HEK293 (cell line): Measurements from ENCODE around the gene TMEM186.

Experiments used
- CTCF ChIA-PET: fragments of 350-600 bp; formaldehyde crosslinking; extraction: SDS; loops from one replicate; lab custom pipeline; 2021; ENCODE audit warnings: antibody characterized with exemption; lab: Yijun Ruan, JAX
- POLR2A ChIA-PET: fragments of 300-600 bp; formaldehyde crosslinking; extraction: SDS; loops from one replicate; lab custom pipeline; 2020; ENCODE audit warnings: antibody characterized with exemption, inconsistent platforms; lab: Yijun Ruan, JAX
- H3K27ac ChIP-seq: fragments of 200-500 bp; sonication (Bioruptor generic); 2 replicates; pipeline ENCODE4 v1.5.1; 2014; ENCODE audit warnings: low read depth, low read length, control low read depth, inconsistent platforms; ENCODE audit errors: extremely low read depth
- H3K36me3 ChIP-seq, 2 experiments: fragments of 200-500 bp in 1 of 2; sonication (Bioruptor generic) in 1 of 2; 1 replicate in 1 of 2; 2 replicates in 1 of 2; pipeline ENCODE4 v1.5.1; 2014 to 2017; ENCODE audit warnings: inconsistent platforms in 2 of 2, low read length in 2 of 2; ENCODE audit not compliant: control insufficient read depth in 2 of 2, insufficient read depth in 1 of 2
- H3K4me1 ChIP-seq: fragments of 200-500 bp; sonication (Bioruptor generic); 2 replicates; pipeline ENCODE4 v1.5.1; 2014; ENCODE audit warnings: mild to moderate bottlenecking, low read length, inconsistent platforms; ENCODE audit not compliant: control insufficient read depth, insufficient read depth
- H3K4me3 ChIP-seq: 2 replicates; pipeline ENCODE4 v1.5.1; 2011; ENCODE audit warnings: low read depth, mild to moderate bottlenecking, control low read depth, low read length, moderate library complexity
- H3K9me3 ChIP-seq: fragments of 200-500 bp; sonication (Bioruptor generic); 2 replicates; pipeline ENCODE4 v1.5.1; 2014; ENCODE audit warnings: low read depth, low read length, inconsistent platforms; ENCODE audit not compliant: control insufficient read depth, insufficient read depth
- AEBP2 ChIP-seq: fragments of 450-650 bp; formaldehyde crosslinking; IDR thresholded peaks from 2 replicates; pipeline ENCODE4 v1.5.1; 2016; ENCODE audit warnings: missing biosample characterization, missing genetic modification characterization, borderline replicate concordance
- BCL11B ChIP-seq: fragments of 450-650 bp; formaldehyde crosslinking; IDR thresholded peaks from 2 replicates; pipeline ENCODE4 v1.5.1; 2016; ENCODE audit warnings: low read depth, missing biosample characterization, missing genetic modification characterization
- GLIS1 ChIP-seq: fragments of 450-650 bp; formaldehyde crosslinking; IDR thresholded peaks from 2 replicates; pipeline ENCODE4 v1.5.1; 2016; ENCODE audit warnings: missing biosample characterization, missing genetic modification characterization
- HOXA7 ChIP-seq: sonication (generic); formaldehyde crosslinking; IDR thresholded peaks from 2 replicates; pipeline ENCODE4 v1.8.1; 2022; ENCODE audit warnings: missing genetic modification reagents, borderline replicate concordance
- HOXC10 ChIP-seq: sonication (generic); formaldehyde crosslinking; IDR thresholded peaks from 2 replicates; pipeline ENCODE4 v1.8.1; 2023; ENCODE audit warnings: mild to moderate bottlenecking, missing genetic modification reagents
- MEIS1 ChIP-seq: sonication (generic); formaldehyde crosslinking; IDR thresholded peaks from 2 replicates; pipeline ENCODE4 v1.8.1; 2022; ENCODE audit warnings: missing genetic modification reagents, mild to moderate bottlenecking, borderline replicate concordance
- RBAK ChIP-seq: fragments of 450-650 bp; formaldehyde crosslinking; IDR thresholded peaks from 2 replicates; pipeline ENCODE4 v1.5.1; 2016; ENCODE audit warnings: missing biosample characterization, missing genetic modification characterization
- SCRT2 ChIP-seq: fragments of 450-650 bp; formaldehyde crosslinking; IDR thresholded peaks from 2 replicates; pipeline ENCODE4 v1.5.1; 2016; ENCODE audit warnings: missing biosample characterization, missing genetic modification characterization
- ZBTB10 ChIP-seq: fragments of 450-650 bp; formaldehyde crosslinking; IDR thresholded peaks from 2 replicates; pipeline ENCODE4 v1.5.1; 2016; ENCODE audit warnings: missing biosample characterization, missing genetic modification characterization
- ZBTB7A ChIP-seq: fragments of 450-650 bp; formaldehyde crosslinking; IDR thresholded peaks from 2 replicates; pipeline ENCODE4 v1.5.1; 2016; ENCODE audit warnings: low read depth, missing biosample characterization, missing genetic modification characterization
- ZNF146 ChIP-seq: fragments of 450-650 bp; formaldehyde crosslinking; IDR thresholded peaks from 2 replicates; pipeline ENCODE4 v1.5.1; 2016; ENCODE audit warnings: missing biosample characterization, missing genetic modification characterization
- ZNF148 ChIP-seq: fragments of 450-650 bp; formaldehyde crosslinking; IDR thresholded peaks from 2 replicates; pipeline ENCODE4 v1.5.0; 2017; ENCODE audit warnings: missing biosample characterization, missing genetic modification characterization, borderline replicate concordance
- ZNF18 ChIP-seq: fragments of 450-650 bp; formaldehyde crosslinking; IDR thresholded peaks from 2 replicates; pipeline ENCODE4 v1.5.1; 2016; ENCODE audit warnings: missing biosample characterization, missing genetic modification characterization
- ZNF23 ChIP-seq: fragments of 450-650 bp; formaldehyde crosslinking; IDR thresholded peaks from 2 replicates; pipeline ENCODE4 v1.5.1; 2016; ENCODE audit warnings: missing biosample characterization, missing genetic modification characterization, borderline replicate concordance
- ZNF350 ChIP-seq: fragments of 450-650 bp; formaldehyde crosslinking; IDR thresholded peaks from 2 replicates; pipeline ENCODE4 v1.5.0; 2017; ENCODE audit warnings: missing biosample characterization, mild to moderate bottlenecking, missing genetic modification characterization
- ZNF366 ChIP-seq: fragments of 450-650 bp; formaldehyde crosslinking; conservative IDR thresholded peaks from 2 replicates; pipeline ENCODE4 v1.5.1; 2016; ENCODE audit warnings: missing biosample characterization, missing genetic modification characterization
- ZNF473 ChIP-seq: fragments of 450-650 bp; formaldehyde crosslinking; IDR thresholded peaks from 2 replicates; pipeline ENCODE4 v1.5.1; 2017; ENCODE audit warnings: missing biosample characterization, missing genetic modification characterization
- ZNF518A ChIP-seq: fragments of 450-650 bp; formaldehyde crosslinking; conservative IDR thresholded peaks from 2 replicates; pipeline ENCODE4 v1.5.1; 2016; ENCODE audit warnings: low read depth, missing biosample characterization, missing genetic modification characterization
- ZNF521 ChIP-seq: fragments of 450-650 bp; formaldehyde crosslinking; IDR thresholded peaks from 2 replicates; pipeline ENCODE4 v1.5.1; 2017; ENCODE audit warnings: missing biosample characterization, mild to moderate bottlenecking, missing genetic modification characterization
- ZNF530 ChIP-seq: fragments of 450-650 bp; formaldehyde crosslinking; IDR thresholded peaks from 2 replicates; pipeline ENCODE4 v1.5.1; 2016; ENCODE audit warnings: low read depth, missing biosample characterization, missing genetic modification characterization
- ZNF549 ChIP-seq: fragments of 450-650 bp; IDR thresholded peaks from 2 replicates; pipeline ENCODE4 v1.5.1; 2018; ENCODE audit warnings: missing biosample characterization, missing genetic modification characterization, mild to moderate bottlenecking, inconsistent platforms, moderate library complexity
- ZNF580 ChIP-seq: fragments of 450-650 bp; formaldehyde crosslinking; IDR thresholded peaks from 2 replicates; pipeline ENCODE4 v1.5.1; 2016; ENCODE audit warnings: missing biosample characterization, missing genetic modification characterization
- ZNF585B ChIP-seq: fragments of 450-650 bp; formaldehyde crosslinking; IDR thresholded peaks from 2 replicates; pipeline ENCODE4 v1.5.1; 2016; ENCODE audit warnings: missing biosample characterization, missing genetic modification characterization
- ZNF768 ChIP-seq: fragments of 450-650 bp; formaldehyde crosslinking; IDR thresholded peaks from 2 replicates; pipeline ENCODE4 v1.5.1; 2018; ENCODE audit warnings: missing biosample characterization, mild to moderate bottlenecking, missing genetic modification characterization

TMEM186 gene

GRCh38 chr16:8806272-8806983 is 9.0 kb upstream of the TMEM186 start (continued):
- TF ChIP-seq ZNF518A (tag by site-specific recombination) (no peak), SCRT2 (tag by site-specific recombination) (no peak), MEIS1 (CRISPR knock-in tag) (no peak), ZNF768 (no peak), RBAK (tag by site-specific recombination) (no peak), ZNF530 (tag by site-specific recombination) (no peak), ZNF18 (tag by site-specific recombination) (no peak), ZNF146 (tag by site-specific recombination) (no peak), HOXA7 (no peak), GLIS1 (no peak), ZBTB10 (tag by site-specific recombination) (no peak), AEBP2 (no peak), ZBTB7A (no peak)

- H3K27ac ChIP-seq = no peak overlapping the region
- POLR2A ChIA-PET = no interaction called here
- no peak overlapping the region for H3K4me3 ChIP-seq
- H3K9me3 ChIP-seq = no peaks in the 10 kb centered on the region
- peaks cover 30 to 85% of the 10 kb centered on the region in 2 experiments for H3K36me3 ChIP-seq
- H3K4me1 ChIP-seq = no peaks in the 10 kb centered on the region
- CTCF ChIA-PET = no interaction called here
- TF ChIP-seq HOXC10 (CRISPR knock-in tag) = no peak
- TF ChIP-seq ZNF585B (tag by site-specific recombination) = no peak
- no peak for TF ChIP-seq ZNF521
- TF ChIP-seq ZNF549 (tag by site-specific recombination) = no peak
- TF ChIP-seq ZNF473 = no peak
- no peak for TF ChIP-seq ZNF366 (tag by site-specific recombination)
- no peak for TF ChIP-seq ZNF148 (tag by site-specific recombination)
- TF ChIP-seq ZNF580 = no peak
- no peak for TF ChIP-seq BCL11B (tag by site-specific recombination)
- TF ChIP-seq ZNF23 (tag by site-specific recombination) = no peak
- no peak for TF ChIP-seq ZNF350 (tag by site-specific recombination)
Observed at GRCh38 chr16:8804313-8804712, 6.9 kb upstream of the TMEM186 start.
